ENCODE data around the gene RNF40. TPM values are rescaled to one million over a fixed set of nuclear protein-coding genes. Genes with fewer than 3 reads are reported as not detected.

The RNF40 gene
- total RNA-seq, 2 experiments from 2014 or later, result 94.7 to 105 TPM

DNA sequence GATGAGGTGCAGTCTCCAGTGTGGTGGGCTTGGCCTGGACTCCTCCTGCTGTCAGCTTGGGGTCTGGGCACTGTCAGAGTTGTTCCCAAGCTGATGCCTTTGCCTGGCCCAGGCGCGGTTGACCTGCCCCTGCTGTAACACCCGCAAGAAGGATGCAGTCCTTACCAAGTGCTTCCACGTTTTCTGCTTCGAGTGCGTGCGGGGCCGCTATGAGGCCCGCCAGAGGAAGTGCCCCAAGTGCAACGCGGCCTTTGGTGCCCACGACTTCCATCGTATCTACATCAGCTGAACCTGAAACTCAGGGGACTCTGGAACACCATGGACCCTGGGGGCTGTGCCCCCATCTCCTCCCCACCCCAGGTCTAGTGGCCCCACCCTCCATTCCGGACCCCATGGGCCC is 11.7 kb downstream of the RNF40 start:
- ATAC-seq (ENCODE audit: low read depth), result no peak
- H3K4me3 Mint-ChIP-seq, result no peak overlapping the region
- H3K4me1 Mint-ChIP-seq, result peaks cover 22% of the 10 kb centered on the region

DNA sequence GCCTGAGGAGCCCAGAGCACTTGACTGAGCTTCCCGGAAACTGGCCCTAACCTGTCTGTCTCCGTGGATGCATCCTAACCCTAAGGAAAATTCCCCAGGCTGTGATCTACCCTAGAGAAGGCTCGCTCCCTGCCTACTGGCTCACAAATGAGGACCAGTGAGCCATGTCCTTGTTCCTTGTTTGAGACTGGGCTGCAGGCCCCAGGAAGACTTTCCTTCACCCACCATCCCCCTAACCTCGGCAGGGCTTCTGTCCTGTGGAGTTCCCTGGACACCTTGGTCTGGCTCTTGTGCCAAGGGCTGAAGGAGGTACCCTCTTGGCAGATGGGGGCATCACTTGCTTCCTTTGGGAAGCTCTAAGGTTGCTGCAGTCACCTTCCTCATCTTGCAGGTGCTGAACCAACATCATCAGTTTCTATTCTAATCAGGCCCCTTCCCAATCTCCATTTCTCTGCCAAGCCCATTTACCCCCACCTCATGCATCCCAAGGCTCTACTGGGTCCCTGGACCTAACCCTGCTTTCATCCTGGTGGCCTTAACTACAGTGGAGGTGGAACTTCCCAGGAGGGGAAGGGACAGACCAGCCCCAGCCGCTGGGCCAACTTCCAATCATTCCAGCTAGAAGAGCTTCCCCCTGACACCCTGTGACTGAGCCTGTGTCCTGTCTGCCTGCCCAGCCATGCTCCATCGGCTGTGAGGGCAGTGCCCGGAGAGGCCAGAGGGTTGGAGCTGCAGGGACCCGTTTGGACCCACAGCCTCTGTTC is 12.4 kb downstream of the RNF40 start:
- Mint-ChIP-seq H3K27me3 (no peaks in the 10 kb centered on the region), H3K9me3 (no peaks in the 10 kb centered on the region), H3K27ac (peak overlapping the region; percentile 90), H3K36me3 (peaks cover 6% of the 10 kb centered on the region), H3K4me1 (peaks cover 22% of the 10 kb centered on the region), H3K4me3 (peak overlapping the region; percentile 94)
- DNase-seq, result no peak
- no peak for ATAC-seq (ENCODE audit: low read depth)
- POLR2A ChIA-PET, result interaction anchor here (0.5 to 1.7 kb wide), 10 partner anchors 9 to 128 kb away, joined by 3 to 10 read pairs (median 4); partner anchors contain the start of genes PHKG2 and RNF40

More for the DNA sequence above, 11.7 kb downstream of the RNF40 start:
- Mint-ChIP-seq H3K27me3 (no peaks in the 10 kb centered on the region), H3K27ac (no peak overlapping the region), H3K9me3 (no peaks in the 10 kb centered on the region), H3K36me3 (peaks cover 9% of the 10 kb centered on the region)
- POLR2A ChIA-PET, result no interaction called here
- DNase-seq, result no peak

DNA sequence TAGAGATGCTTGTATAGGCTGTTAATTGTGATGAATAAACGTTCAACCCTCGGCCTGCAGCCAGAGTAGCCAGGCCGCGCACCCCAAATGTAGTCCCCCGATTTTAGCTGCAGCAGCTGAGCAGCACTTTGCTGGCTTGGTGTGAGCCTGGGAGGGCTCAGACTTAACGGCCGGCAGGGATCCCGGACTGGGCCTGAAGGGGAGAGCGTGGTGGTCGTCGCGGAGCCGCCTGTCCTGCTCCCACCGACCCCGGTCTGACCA is 12.9 kb downstream of the RNF40 start:
- Mint-ChIP-seq H3K4me3 (peak overlapping the region; percentile 94), H3K4me1 (peaks cover 22% of the 10 kb centered on the region), H3K27me3 (no peaks in the 10 kb centered on the region), H3K36me3 (peaks cover 6% of the 10 kb centered on the region), H3K9me3 (no peaks in the 10 kb centered on the region), H3K27ac (peak overlapping the region; percentile 90)
- POLR2A ChIA-PET, result interaction anchor here (0.5 to 1.7 kb wide), 12 partner anchors 9 to 317 kb away, joined by 3 to 10 read pairs (median 4); partner anchors contain the start of genes PHKG2 and RNF40
- ATAC-seq (ENCODE audit: low read depth) (no peak), DNase-seq (no peak)

DNA sequence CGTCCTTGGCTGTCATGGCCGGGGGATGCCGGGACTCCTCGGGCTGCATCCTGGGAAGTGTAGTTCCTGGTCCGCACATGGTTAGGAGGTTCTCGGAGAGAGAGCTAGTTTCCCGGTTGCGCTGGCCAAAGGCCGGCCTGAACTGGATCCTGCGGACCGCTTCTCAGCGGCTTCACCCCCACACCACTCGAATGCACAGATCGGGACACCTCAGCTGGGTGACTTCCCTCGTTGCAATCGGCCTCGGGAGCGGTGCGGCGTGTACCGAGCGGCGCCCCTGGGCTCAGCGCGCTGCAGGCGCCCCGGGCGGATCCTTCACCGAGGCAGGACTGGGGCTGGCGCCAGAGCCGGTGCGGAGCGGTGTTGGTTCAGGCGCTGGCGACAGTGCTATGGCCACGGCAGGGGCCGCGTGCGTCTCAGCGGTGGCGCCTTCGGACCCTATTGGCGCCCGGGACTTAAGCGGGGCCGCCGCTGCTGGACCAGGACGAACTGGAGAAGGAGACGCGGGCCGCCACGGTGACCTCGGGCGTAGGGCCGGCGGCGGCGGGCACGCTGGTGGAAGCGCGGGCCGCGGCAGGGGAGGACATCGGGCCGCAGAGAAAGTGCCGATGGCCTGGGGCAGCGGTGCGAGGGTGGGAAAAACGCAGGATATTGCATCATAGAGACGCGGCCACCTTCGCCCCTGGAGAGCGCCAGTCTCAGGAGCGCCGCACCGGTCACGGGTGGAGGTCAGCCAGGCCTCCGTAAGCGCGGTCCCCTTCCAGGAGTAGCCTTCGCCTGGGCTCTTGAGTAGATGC is 13.5 kb downstream of the RNF40 start:
- peak; percentile 81 for ATAC-seq (ENCODE audit: low read depth)
- no peaks in the 10 kb centered on the region for H3K27me3 Mint-ChIP-seq
- H3K36me3 Mint-ChIP-seq, result peaks cover 6% of the 10 kb centered on the region
- no peaks in the 10 kb centered on the region for H3K9me3 Mint-ChIP-seq
- peak overlapping the region; percentile 90 for H3K27ac Mint-ChIP-seq
- DNase-seq, result peak; percentile 75
- H3K4me3 Mint-ChIP-seq, result peak overlapping the region; percentile 94
- POLR2A ChIA-PET, result interaction anchor here (0.5 to 1.7 kb wide), 10 partner anchors 10 to 316 kb away, joined by 3 to 10 read pairs (median 4); partner anchors contain the start of genes PHKG2 and RNF40
- peaks cover 22% of the 10 kb centered on the region for H3K4me1 Mint-ChIP-seq

DNA sequence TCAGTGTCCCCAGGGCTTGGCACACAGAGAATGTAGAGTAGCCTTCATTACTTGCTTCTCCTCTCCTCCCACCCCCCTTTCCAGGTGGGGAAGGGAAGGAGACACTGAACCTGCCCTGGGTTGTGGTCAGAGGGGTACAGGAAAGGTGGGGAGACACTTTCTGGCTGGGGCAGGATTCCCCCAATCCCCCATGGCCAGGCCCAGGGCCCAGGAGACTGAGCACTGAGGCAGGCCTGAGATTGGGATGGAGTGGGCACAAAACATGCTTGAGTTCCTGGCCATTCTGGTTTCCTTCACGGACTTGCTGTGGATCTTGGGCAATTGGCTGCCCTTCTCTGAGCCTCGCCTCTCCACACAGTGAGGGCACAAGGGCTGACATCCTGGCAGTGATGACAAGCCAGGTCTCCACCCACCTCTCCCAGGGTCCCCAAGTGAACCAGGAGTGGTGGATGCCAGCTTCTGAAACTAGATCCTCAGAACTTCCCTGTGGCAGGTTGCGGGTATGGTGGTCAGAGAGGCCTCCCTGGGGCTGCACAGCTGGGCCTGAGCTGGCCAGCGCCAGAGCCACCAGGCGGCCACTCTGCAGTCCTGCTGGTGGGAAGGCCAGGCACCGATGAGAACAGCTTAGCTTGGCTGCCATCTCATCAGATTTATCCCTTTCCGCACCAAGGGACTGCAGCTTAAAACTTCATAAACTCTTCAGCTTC is 15.6 kb downstream of the RNF40 start:
- no peak overlapping the region for H3K27ac Mint-ChIP-seq

DNA sequence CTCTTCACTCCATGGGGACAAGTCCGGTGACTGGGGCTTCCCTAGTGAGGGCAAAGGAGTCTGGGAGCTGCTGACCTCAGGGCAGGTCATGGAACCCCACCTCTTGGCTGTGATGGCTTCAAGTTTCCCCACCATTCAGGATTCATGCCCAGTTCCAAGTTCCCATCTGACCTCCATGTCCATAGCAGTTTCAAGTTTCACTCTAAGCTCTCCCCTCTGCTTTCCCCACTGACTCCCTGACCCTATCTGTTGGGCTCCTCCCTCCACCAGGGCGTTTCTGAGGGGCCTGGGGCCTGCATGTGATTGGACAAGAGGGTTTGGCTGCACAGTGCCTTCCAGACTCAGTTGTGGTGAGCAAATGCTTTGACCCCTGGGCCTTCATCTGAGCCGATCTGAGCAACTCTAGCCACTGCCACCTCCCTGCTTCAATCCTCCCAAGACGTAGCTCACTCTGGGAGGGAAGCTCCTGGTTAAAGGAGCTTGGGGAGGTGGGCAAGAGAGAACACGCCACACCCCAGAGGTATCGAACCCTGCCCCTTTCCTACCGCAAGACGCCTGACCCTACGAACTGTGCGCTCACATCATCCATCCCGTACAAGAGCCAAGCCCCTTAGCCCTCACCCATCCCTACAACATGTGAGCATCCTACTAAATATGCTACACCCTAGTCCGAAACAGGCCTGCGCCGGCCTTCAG is 16.6 kb downstream of the RNF40 start:
- Mint-ChIP-seq H3K9me3 (no peaks in the 10 kb centered on the region), H3K4me1 (peaks cover 17% of the 10 kb centered on the region), H3K4me3 (no peak overlapping the region), H3K27ac (peak overlapping the region; percentile 55), H3K27me3 (no peaks in the 10 kb centered on the region), H3K36me3 (no peaks in the 10 kb centered on the region)
- POLR2A ChIA-PET, result interaction anchor here (0.9 kb wide), 1 partner anchor 9 kb away, joined by 4 read pairs; no protein-coding TSS in a partner anchor
- DNase-seq, result no peak
- no peak for ATAC-seq (ENCODE audit: low read depth)

More for the DNA sequence above, 15.6 kb downstream of the RNF40 start:
- ATAC-seq (ENCODE audit: low read depth), result no peak
- peaks cover 18% of the 10 kb centered on the region for H3K4me1 Mint-ChIP-seq
- no peaks in the 10 kb centered on the region for H3K27me3 Mint-ChIP-seq
- peak overlapping the region; percentile 94 for H3K4me3 Mint-ChIP-seq
- POLR2A ChIA-PET, result interaction anchor here (0.9 kb wide), 1 partner anchor 8 kb away, joined by 4 read pairs; no protein-coding TSS in a partner anchor
- H3K9me3 Mint-ChIP-seq, result no peaks in the 10 kb centered on the region
- no peak for DNase-seq
- H3K36me3 Mint-ChIP-seq, result peaks cover 2% of the 10 kb centered on the region

DNA sequence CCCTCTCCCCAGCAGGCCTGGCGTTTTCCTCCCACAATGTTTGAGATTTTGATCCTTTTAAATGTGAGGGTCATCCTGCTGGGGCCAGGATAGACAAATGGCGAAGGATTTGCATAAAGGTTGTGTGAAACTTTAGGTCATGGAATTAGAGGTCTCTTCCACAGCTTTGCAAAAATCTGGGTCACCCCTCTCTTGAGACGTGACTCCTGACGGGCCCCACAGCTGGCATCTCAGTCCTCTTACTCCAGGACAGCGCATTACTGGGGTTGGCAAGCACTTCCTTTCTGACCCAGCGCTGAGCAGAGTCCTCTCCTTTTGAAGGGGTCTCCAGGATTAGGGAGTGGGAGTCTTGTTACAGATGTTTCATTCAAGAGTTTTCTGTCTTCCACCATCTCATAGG is 17.5 kb downstream of the RNF40 start:
- H3K36me3 Mint-ChIP-seq, result no peaks in the 10 kb centered on the region
- ATAC-seq (ENCODE audit: low read depth), result no peak
- H3K27me3 Mint-ChIP-seq, result no peaks in the 10 kb centered on the region
- no peaks in the 10 kb centered on the region for H3K9me3 Mint-ChIP-seq
- POLR2A ChIA-PET, result no interaction called here
- no peak overlapping the region for H3K27ac Mint-ChIP-seq
- no peak overlapping the region for H3K4me3 Mint-ChIP-seq
- peaks cover 12% of the 10 kb centered on the region for H3K4me1 Mint-ChIP-seq
- DNase-seq, result no peak

DNA sequence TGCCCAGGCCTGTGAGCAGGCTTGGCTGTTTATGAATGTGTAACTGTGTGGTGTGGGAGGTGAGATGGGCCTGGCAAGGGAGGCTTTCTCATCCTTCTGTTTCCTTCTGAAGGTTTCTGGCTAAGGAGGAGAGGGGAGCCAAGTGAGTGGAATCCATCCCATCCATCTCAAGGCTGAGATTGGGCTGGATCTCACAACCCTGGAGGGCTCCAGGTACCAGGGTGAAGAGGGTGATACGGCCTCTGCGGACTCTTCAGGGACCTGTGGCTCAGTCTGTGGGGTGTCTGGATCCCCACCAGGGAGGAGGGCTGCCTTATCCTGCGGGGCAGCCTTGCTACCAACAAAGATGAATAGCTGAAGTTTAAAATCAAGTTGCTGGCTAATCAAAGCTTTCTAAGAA is 17.9 kb downstream of the RNF40 start:
- ATAC-seq (ENCODE audit: low read depth), result no peak
- POLR2A ChIA-PET, result no interaction called here
- no peaks in the 10 kb centered on the region for H3K27me3 Mint-ChIP-seq
- H3K27ac Mint-ChIP-seq, result no peak overlapping the region
- no peak overlapping the region for H3K4me3 Mint-ChIP-seq
- no peaks in the 10 kb centered on the region for H3K9me3 Mint-ChIP-seq
- H3K36me3 Mint-ChIP-seq, result no peaks in the 10 kb centered on the region
- DNase-seq, result no peak
- peaks cover 8% of the 10 kb centered on the region for H3K4me1 Mint-ChIP-seq

DNA sequence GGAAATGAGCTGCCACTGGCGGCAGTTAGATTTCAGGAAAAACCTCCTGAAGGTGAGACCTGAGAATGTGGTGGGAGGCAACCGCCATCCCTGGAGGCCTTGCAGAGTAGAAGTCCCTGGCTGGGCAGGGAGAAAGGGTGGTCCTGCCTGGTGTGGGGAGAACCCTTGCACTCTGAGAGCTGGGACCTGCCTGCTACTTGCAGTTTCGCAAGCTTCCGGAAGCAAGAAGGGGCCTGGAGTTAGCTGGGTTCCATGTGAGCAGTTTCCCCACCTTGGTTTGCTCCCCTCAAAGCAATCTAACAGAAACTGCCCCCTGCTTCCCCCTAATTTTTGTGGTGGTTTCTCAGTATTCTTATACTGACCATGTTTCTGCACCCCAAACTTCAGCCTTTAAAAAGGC is 18.4 kb downstream of the RNF40 start:
- ATAC-seq (ENCODE audit: low read depth), result no peak
- Mint-ChIP-seq H3K27me3 (no peaks in the 10 kb centered on the region), H3K9me3 (no peaks in the 10 kb centered on the region), H3K36me3 (no peaks in the 10 kb centered on the region), H3K27ac (no peak overlapping the region), H3K4me3 (no peak overlapping the region), H3K4me1 (peaks cover 7% of the 10 kb centered on the region)
- POLR2A ChIA-PET, result no interaction called here
- DNase-seq, result no peak

DNA sequence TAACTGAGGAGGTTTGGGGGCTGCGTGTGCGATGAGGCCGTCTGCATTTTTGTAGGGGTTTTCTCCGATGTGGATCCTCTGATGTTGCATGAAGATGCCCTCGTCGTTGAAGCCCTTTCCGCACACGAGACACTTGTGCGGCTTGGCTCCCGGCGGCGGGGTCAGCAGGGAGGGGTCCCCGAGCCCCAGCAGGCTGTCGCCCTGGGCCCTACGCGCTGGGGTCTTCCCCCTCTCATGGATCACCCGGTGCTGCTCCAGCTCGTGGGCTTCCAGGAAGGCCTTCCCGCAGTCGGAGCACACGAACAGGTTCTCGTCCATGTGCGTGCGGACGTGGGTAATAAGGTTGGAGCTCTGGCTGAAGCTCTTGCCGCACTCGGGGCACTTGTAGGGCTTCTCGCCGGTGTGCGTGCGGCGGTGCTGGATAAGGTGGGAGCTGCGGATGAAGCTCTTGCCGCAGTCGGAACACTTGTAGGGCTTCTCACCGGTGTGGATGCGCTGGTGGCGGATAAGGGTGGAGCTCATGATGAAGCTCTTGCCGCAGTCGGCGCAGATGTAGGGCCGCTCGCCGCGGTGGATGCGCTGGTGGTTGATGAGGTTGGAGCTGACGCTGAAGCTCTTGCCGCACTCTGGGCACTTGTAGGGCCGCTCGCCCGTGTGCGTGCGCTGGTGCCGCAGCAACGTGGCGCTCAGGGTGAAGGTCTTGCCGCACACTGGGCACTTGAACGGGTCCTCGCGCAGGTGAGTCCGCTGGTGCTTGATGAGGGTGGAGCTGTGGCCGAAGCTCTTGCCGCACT is 20.6 kb downstream of the RNF40 start:
- POLR2A ChIA-PET, result no interaction called here
- no peak for ATAC-seq (ENCODE audit: low read depth)

DNA sequence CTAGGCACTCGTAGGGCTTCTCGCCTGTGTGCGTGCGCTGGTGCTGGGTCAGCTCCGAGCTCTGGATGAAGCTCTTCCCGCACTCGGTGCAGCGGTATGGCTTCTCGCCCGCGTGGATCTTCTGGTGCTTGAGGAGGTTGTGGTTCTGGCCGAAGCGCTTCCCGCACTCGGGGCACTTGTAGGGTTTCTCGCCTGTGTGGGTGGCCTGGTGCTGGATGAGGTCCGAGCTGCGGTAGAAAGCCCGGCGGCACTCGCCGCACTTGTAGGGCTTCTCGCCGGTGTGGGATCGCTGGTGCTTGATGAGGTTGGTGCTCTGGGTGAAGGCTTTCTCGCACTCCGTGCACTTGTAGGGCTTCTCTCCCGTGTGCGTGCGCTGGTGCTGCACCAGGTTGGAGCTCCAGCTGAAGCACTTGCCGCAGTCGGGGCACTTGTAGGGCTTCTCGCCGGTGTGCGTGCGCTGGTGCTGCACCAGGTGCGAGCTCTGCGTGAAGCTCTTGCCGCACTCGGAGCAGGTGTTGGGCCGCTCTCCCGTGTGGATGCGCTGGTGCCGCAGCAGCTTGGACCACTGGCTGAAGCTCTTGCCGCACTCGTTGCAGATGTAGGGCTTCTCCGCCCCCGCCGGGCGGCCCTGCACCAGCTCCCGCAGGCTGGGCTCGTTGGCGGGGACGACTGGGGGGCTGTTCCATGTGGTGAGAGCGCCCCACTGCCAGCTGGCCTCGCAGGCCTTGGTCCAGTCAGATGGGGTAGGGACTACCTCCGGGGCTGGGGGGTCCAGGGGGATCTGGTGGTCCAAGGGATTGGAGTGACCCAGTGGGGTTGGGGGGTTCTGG is 21.4 kb downstream of the RNF40 start:
- H3K9me3 Mint-ChIP-seq, result no peaks in the 10 kb centered on the region
- POLR2A ChIA-PET, result no interaction called here
- peaks cover 8% of the 10 kb centered on the region for H3K4me1 Mint-ChIP-seq
- no peak overlapping the region for H3K27ac Mint-ChIP-seq
- DNase-seq (no peak), ATAC-seq (ENCODE audit: low read depth) (no peak)
- no peak overlapping the region for H3K4me3 Mint-ChIP-seq
- no peaks in the 10 kb centered on the region for H3K36me3 Mint-ChIP-seq
- H3K27me3 Mint-ChIP-seq, result peaks cover 12% of the 10 kb centered on the region

More for the DNA sequence above, 20.6 kb downstream of the RNF40 start:
- no peak overlapping the region for H3K4me3 Mint-ChIP-seq
- DNase-seq, result no peak
- H3K27me3 Mint-ChIP-seq, result peaks cover 7% of the 10 kb centered on the region
- no peaks in the 10 kb centered on the region for H3K9me3 Mint-ChIP-seq
- peaks cover 5% of the 10 kb centered on the region for H3K4me1 Mint-ChIP-seq
- H3K27ac Mint-ChIP-seq, result no peak overlapping the region
- no peaks in the 10 kb centered on the region for H3K36me3 Mint-ChIP-seq

DNA sequence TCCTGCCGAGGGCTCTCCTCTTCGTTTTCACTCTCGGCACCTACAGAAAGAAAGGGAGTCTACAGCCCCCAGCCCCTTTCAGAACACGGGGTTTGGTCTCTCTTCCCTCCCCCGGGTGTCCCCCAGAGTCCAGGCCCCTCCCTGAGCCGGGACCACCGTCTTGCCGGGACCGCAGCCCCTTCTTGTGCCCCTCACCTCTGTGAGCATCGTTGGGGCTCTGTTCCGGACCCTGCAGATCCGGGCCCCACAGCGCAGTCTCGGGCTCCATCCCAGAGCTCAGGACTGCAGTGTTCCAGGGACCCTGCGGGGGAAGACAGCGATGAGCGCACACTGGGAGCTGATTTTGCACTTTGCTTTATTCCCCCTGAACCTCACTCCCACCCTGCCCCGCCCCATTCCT is 22.1 kb downstream of the RNF40 start:
- Mint-ChIP-seq H3K36me3 (no peaks in the 10 kb centered on the region), H3K27ac (no peak overlapping the region), H3K27me3 (peaks cover 17% of the 10 kb centered on the region), H3K4me3 (no peak overlapping the region), H3K4me1 (peaks cover 8% of the 10 kb centered on the region), H3K9me3 (no peaks in the 10 kb centered on the region)
- POLR2A ChIA-PET, result no interaction called here
- DNase-seq (no peak), ATAC-seq (ENCODE audit: low read depth) (no peak)

Data from activated naive CD8-positive, alpha-beta T cell treated with anti-CD3 and anti-CD28 coated beads, Interleukin-2, amount 10 ng/mL, durations not matched to agents 7 days and 5 days (primary cell).